ENCODE measurements around the gene TBC1D10A.

DNA sequence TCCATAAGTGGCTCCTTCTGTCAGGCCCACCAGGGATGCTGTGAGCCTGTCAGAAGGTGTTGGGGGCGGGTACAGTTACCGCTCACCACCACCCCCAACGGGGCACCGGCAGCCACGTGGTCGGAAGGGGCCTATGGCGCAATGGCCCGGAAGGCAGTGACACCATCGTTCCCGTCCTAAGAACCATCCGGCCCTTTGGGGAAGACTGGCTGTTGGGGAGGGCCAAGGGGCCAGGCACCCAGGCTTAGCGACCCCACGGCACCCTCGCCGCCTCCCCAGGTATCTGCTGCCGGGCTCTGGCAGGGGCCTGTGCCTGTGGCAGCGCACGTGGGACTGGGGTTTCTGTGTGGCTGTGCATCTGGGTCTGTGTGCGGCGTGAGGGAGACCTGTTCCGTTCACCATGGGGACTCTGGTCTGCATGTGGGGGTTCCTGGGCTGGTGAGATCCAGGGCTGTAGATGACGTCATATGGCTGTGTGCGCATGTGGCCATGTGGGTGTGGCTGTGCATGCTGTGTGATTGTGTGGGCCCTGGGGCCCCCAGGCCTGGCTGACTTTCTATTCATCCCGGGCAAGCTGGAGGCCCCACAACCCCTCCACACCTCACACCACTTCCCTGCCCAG is 60.8 kb downstream of the TBC1D10A start:
- TF ChIP-seq, protein P1, sequence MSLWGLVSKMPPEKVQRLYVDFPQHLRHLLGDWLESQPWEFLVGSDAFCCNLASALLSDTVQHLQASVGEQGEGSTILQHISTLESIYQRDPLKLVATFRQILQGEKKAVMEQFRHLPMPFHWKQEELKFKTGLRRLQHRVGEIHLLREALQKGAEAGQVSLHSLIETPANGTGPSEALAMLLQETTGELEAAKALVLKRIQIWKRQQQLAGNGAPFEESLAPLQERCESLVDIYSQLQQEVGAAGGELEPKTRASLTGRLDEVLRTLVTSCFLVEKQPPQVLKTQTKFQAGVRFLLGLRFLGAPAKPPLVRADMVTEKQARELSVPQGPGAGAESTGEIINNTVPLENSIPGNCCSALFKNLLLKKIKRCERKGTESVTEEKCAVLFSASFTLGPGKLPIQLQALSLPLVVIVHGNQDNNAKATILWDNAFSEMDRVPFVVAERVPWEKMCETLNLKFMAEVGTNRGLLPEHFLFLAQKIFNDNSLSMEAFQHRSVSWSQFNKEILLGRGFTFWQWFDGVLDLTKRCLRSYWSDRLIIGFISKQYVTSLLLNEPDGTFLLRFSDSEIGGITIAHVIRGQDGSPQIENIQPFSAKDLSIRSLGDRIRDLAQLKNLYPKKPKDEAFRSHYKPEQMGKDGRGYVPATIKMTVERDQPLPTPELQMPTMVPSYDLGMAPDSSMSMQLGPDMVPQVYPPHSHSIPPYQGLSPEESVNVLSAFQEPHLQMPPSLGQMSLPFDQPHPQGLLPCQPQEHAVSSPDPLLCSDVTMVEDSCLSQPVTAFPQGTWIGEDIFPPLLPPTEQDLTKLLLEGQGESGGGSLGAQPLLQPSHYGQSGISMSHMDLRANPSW (CRISPR knock-in tag; conservative IDR thresholded peaks at IDR 0.05; ENCODE audit: low read depth): no peak
- TF ChIP-seq, protein P2, sequence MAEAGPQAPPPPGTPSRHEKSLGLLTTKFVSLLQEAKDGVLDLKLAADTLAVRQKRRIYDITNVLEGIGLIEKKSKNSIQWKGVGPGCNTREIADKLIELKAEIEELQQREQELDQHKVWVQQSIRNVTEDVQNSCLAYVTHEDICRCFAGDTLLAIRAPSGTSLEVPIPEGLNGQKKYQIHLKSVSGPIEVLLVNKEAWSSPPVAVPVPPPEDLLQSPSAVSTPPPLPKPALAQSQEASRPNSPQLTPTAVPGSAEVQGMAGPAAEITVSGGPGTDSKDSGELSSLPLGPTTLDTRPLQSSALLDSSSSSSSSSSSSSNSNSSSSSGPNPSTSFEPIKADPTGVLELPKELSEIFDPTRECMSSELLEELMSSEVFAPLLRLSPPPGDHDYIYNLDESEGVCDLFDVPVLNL (CRISPR knock-in tag; IDR thresholded peaks at IDR 0.05; ENCODE audit: borderline replicate concordance, low read depth): no peak
- TF ChIP-seq TCF7 (CRISPR knock-in tag; IDR thresholded peaks at IDR 0.05; ENCODE audit: low read depth) (no peak), SP1 (CRISPR knock-in tag; conservative IDR thresholded peaks at IDR 0.05) (no peak), JUN (CRISPR knock-in tag; IDR thresholded peaks at IDR 0.05) (no peak), CREM (CRISPR knock-in tag; IDR thresholded peaks at IDR 0.05) (no peak), ZNF219 (CRISPR knock-in tag; IDR thresholded peaks at IDR 0.05; ENCODE audit: borderline replicate concordance) (no peak)
